Stimulated activated CD4-positive, alpha-beta T cell treated with anti-CD3 and anti-CD28 coated beads, Interleukin-2, amount 100 ng/mL, for 24 hours (primary cell): ENCODE results near the gene RBL2.
"Not testable (repeated sequence)": the region's sequence is repeated elsewhere in the genome, so short reads cannot be mapped to it uniquely, and the experiment has no call there.

Experiments used
- DNase-seq, 2 donors: peaks; one replicate each; pipeline ENCODE4 v3.0.0-alpha.2; 2020

RBL2 gene

GRCh38 chr16:53434377-53435065, at the start of gene RBL2:
TSS of gene RBL2 (plus strand) at chr16:53434471. CDS start at chr16:53434557, 86 bp downstream.
- DNase-seq: peak; percentile 84 to 85

- not testable (repeated sequence) for DNase-seq
Measured at GRCh38 chr16:53384610-53385009, 49.7 kb upstream of the RBL2 start.

GRCh38 chr16:53404959-53405358, 29.3 kb upstream of the RBL2 start:
- DNase-seq: no peak

GRCh38 chr16:53412549-53412948, 21.7 kb upstream of the RBL2 start:
- DNase-seq: no peak

GRCh38 chr16:53413864-53414263, 20.4 kb upstream of the RBL2 start:
- DNase-seq: no peak

- no peak for DNase-seq
Measured at GRCh38 chr16:53414381-53414780, 19.9 kb upstream of the RBL2 start.

GRCh38 chr16:53415504-53415903, 18.8 kb upstream of the RBL2 start:
- no peak for DNase-seq

GRCh38 chr16:53417011-53417410, 17.3 kb upstream of the RBL2 start:
- no peak for DNase-seq

GRCh38 chr16:53417976-53418375, 16.3 kb upstream of the RBL2 start:
- DNase-seq: no peak

GRCh38 chr16:53419383-53419709, 14.9 kb upstream of the RBL2 start:
- not testable (repeated sequence) for DNase-seq

- no peak for DNase-seq
Measured at GRCh38 chr16:53421248-53421647, 13.0 kb upstream of the RBL2 start.

GRCh38 chr16:53423968-53424367, 10.3 kb upstream of the RBL2 start:
- DNase-seq: not testable (repeated sequence)

GRCh38 chr16:53428681-53429080, 5.6 kb upstream of the RBL2 start:
- no peak for DNase-seq

GRCh38 chr16:53429221-53429943, 4.9 kb upstream of the RBL2 start:
- no peak for DNase-seq

GRCh38 chr16:53430363-53430762, 3.9 kb upstream of the RBL2 start:
- DNase-seq: no peak

GRCh38 chr16:53433509-53433908, 762 bp upstream of the RBL2 start:
- DNase-seq: no peak

- no peak for DNase-seq
Measured at GRCh38 chr16:53433930-53434376, 318 bp upstream of the RBL2 start.

- DNase-seq: peak; percentile 41 to 63
Measured at GRCh38 chr16:53435066-53435688, 906 bp downstream of the RBL2 start.

- DNase-seq: no peak
Measured at GRCh38 chr16:53440125-53440524, 5.9 kb downstream of the RBL2 start.

GRCh38 chr16:53445534-53445933, 11.3 kb downstream of the RBL2 start:
- DNase-seq: no peak

- no peak for DNase-seq
Measured at GRCh38 chr16:53446090-53446489, 11.8 kb downstream of the RBL2 start.

GRCh38 chr16:53449816-53450517, 15.7 kb downstream of the RBL2 start:
- DNase-seq: no peak

GRCh38 chr16:53453928-53454327, 19.7 kb downstream of the RBL2 start:
- DNase-seq: no peak
